HG03159 (cell line): ENCODE data around the gene TIRAP.

Experiments
- ATAC-seq: cut with Tn5 transposase; IDR thresholded peaks from one replicate; pipeline ENCODE4 v1.9.1; 2021; ENCODE audit warnings: mild to moderate bottlenecking, moderate library complexity; ENCODE audit not compliant: unreplicated experiment

The TIRAP gene

GRCh38 chr11:126339073-126339862, 56.4 kb downstream of the TIRAP start:
- no peak for ATAC-seq

GRCh38 chr11:126339863-126340434, 57.1 kb downstream of the TIRAP start:
- no peak for ATAC-seq

- ATAC-seq = no peak
These were observed 58.2 kb downstream of the TIRAP start for GRCh38 chr11:126340960-126341606.

GRCh38 chr11:126341760-126342161, 58.9 kb downstream of the TIRAP start:
- no peak for ATAC-seq

- ATAC-seq = no peak
These were observed 60.2 kb downstream of the TIRAP start for GRCh38 chr11:126343051-126343450.
